WTC11 (cell line): ENCODE results near the gene GPR75. TPM values are rescaled to one million over a fixed set of nuclear protein-coding genes. Genes with fewer than 3 reads are reported as not detected.
A peak's percentile ranks its signal among the peaks of the same experiment; 100 is the strongest.
"Not testable (repeated sequence)": the region's sequence is repeated elsewhere in the genome, so short reads cannot be mapped to it uniquely, and the experiment has no call there.

Experiments
- ATAC-seq: fragments of 200-7000 bp; cut with Tn5 transposase; 2 replicates; pipeline ENCODE4 v1.10.0; 2021; ENCODE audit warnings: mild to moderate bottlenecking, moderate library complexity
- CTCF ChIA-PET: fragments of 300-600 bp; sonication (Branson Sonifier 250); formaldehyde crosslinking; loops from one replicate; lab custom pipeline; 2021; ENCODE audit warnings: antibody characterized with exemption; lab: Charles Lee
- POLR2A ChIA-PET: fragments of 350-600 bp; sonication (Branson Sonifier 250); formaldehyde crosslinking; loops from one replicate; lab custom pipeline; 2021; ENCODE audit warnings: antibody characterized with exemption; lab: Charles Lee
- DNase-seq: peaks from one replicate; pipeline ENCODE4 v3.0.0; 2021; ENCODE audit warnings: low spot score
- H3K27ac Mint-ChIP-seq: 2 replicates; pipeline ENCODE4 v1.8.0; 2021; ENCODE audit warnings: mixed read lengths
- H3K27me3 Mint-ChIP-seq: 2 replicates; pipeline ENCODE4 v1.8.0; 2021; ENCODE audit warnings: low read depth, mild to moderate bottlenecking, moderate library complexity, mixed read lengths
- H3K36me3 Mint-ChIP-seq: 2 replicates; pipeline ENCODE4 v1.8.0; 2021; ENCODE audit warnings: mixed read lengths
- H3K4me1 Mint-ChIP-seq: 2 replicates; pipeline ENCODE4 v1.8.0; 2022; ENCODE audit warnings: mixed read lengths
- H3K4me3 Mint-ChIP-seq: 2 replicates; pipeline ENCODE4 v1.8.0; 2021; ENCODE audit warnings: mild to moderate bottlenecking, moderate library complexity, mixed read lengths
- H3K9me3 Mint-ChIP-seq: 2 replicates; pipeline ENCODE4 v1.8.0; 2021; ENCODE audit warnings: mixed read lengths
- E2F4 ChIP-seq: sonication (generic); formaldehyde crosslinking; IDR thresholded peaks from 2 replicates; pipeline ENCODE4 v1.8.1; 2022; ENCODE audit warnings: low read depth, mild to moderate bottlenecking, moderate library complexity, missing genetic modification reagents, borderline replicate concordance
- ELF4 ChIP-seq: sonication (generic); formaldehyde crosslinking; IDR thresholded peaks from 2 replicates; pipeline ENCODE4 v1.8.1; 2022; ENCODE audit warnings: low read depth, mild to moderate bottlenecking, moderate library complexity, missing genetic modification reagents
- FOXK1 ChIP-seq: sonication (generic); formaldehyde crosslinking; IDR thresholded peaks from 2 replicates; pipeline ENCODE4 v1.8.0; 2022; ENCODE audit warnings: mild to moderate bottlenecking, moderate library complexity, missing genetic modification reagents
- GABPB1 ChIP-seq: sonication (generic); formaldehyde crosslinking; IDR thresholded peaks from 2 replicates; pipeline ENCODE4 v1.8.1; 2023; ENCODE audit warnings: mild to moderate bottlenecking, missing genetic modification reagents
- GTF2I ChIP-seq: fragments of 250-450 bp; sonication (Bioruptor Pico); conservative IDR thresholded peaks from 2 replicates; pipeline ENCODE4 v1.4.0; 2021; ENCODE audit warnings: mild to moderate bottlenecking
- IRF2 ChIP-seq: sonication (generic); formaldehyde crosslinking; IDR thresholded peaks from 2 replicates; pipeline ENCODE4 v1.8.0; 2022; ENCODE audit warnings: low read depth, missing genetic modification reagents, borderline replicate concordance
- JAZF1 ChIP-seq: fragments of 250-450 bp; sonication (Bioruptor Pico); IDR thresholded peaks from 2 replicates; pipeline ENCODE4 v1.9.0; 2021; ENCODE audit warnings: moderate library complexity, mild to moderate bottlenecking, inconsistent platforms
- MXD4 ChIP-seq: fragments of 250-450 bp; sonication (Bioruptor Pico); IDR thresholded peaks from 2 replicates; pipeline ENCODE4 v1.8.0; 2021; ENCODE audit warnings: mild to moderate bottlenecking, moderate library complexity, borderline replicate concordance
- NR3C1 ChIP-seq: sonication (generic); formaldehyde crosslinking; conservative IDR thresholded peaks from 2 replicates; pipeline ENCODE4 v1.8.1; 2023; ENCODE audit warnings: low read depth, mild to moderate bottlenecking, missing genetic modification reagents
- SMAD4 ChIP-seq: sonication (generic); formaldehyde crosslinking; IDR thresholded peaks from 2 replicates; pipeline ENCODE4 v1.8.0; 2022; ENCODE audit warnings: mild to moderate bottlenecking, missing genetic modification reagents
- SP1 ChIP-seq: sonication (generic); formaldehyde crosslinking; conservative IDR thresholded peaks from 2 replicates; pipeline ENCODE4 v1.8.1; 2022; ENCODE audit warnings: missing genetic modification reagents
- ZNF121 ChIP-seq: sonication (generic); formaldehyde crosslinking; IDR thresholded peaks from 2 replicates; pipeline ENCODE4 v1.8.0; 2023; ENCODE audit warnings: missing genetic modification reagents
- ZNF416 ChIP-seq: fragments of 250-450 bp; sonication (Bioruptor Pico); IDR thresholded peaks from 2 replicates; pipeline ENCODE4 v1.9.0; 2021; ENCODE audit warnings: mild to moderate bottlenecking, inconsistent platforms
- ZNF671 ChIP-seq: fragments of 250-450 bp; sonication (Bioruptor Pico); IDR thresholded peaks from 2 replicates; pipeline ENCODE4 v1.8.0; 2021; ENCODE audit warnings: mild to moderate bottlenecking
- total RNA-seq: library from RNA; stranded (reverse); gene quantifications from 3 replicates; pipeline ENCODE4 v1.2.3, GENCODE V29; 2021
- TF ChIP-seq, protein P1 (sequence below): fragments of 250-450 bp; sonication (Bioruptor Pico); IDR thresholded peaks from 2 replicates; pipeline ENCODE4 v1.8.0; 2021; ENCODE audit warnings: mild to moderate bottlenecking
- TF ChIP-seq, protein P2 (sequence below): sonication (generic); formaldehyde crosslinking; conservative IDR thresholded peaks from 2 replicates; pipeline ENCODE4 v1.8.1; 2022; ENCODE audit warnings: mild to moderate bottlenecking, missing genetic modification reagents

Gene GPR75
- total RNA-seq, 1 experiment from 2014 or later = 2.2 TPM

DNA sequence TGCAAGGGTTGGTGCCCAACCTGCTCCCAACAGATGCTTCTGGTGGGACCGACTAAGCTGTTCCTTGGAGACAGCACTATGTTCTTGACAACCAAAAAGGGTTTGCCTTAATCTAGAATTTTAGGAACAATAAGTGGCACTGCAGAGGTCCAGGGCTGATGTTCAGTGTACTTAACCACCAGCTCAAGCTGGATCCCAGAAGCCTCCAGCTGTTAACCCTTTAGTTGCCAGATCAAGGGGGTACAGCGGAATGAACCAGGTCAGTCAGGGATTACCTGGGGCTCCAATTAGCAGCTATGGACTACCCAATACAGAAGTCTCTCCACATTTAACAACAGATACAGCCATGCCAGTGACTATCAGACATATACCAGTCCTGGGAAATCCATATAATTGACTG lies 3.5 kb downstream of the GPR75 start (continued):
- no peak for TF ChIP-seq SMAD4 (CRISPR knock-in tag)
- TF ChIP-seq, protein P1, sequence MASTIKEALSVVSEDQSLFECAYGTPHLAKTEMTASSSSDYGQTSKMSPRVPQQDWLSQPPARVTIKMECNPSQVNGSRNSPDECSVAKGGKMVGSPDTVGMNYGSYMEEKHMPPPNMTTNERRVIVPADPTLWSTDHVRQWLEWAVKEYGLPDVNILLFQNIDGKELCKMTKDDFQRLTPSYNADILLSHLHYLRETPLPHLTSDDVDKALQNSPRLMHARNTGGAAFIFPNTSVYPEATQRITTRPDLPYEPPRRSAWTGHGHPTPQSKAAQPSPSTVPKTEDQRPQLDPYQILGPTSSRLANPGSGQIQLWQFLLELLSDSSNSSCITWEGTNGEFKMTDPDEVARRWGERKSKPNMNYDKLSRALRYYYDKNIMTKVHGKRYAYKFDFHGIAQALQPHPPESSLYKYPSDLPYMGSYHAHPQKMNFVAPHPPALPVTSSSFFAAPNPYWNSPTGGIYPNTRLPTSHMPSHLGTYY = no peak
- no peak for TF ChIP-seq ELF4
- no peak for TF ChIP-seq FOXK1 (CRISPR knock-in tag)
- TF ChIP-seq NR3C1 (CRISPR knock-in tag) = no peak
- TF ChIP-seq ZNF671 (CRISPR knock-in tag) = no peak
- TF ChIP-seq, protein P2, sequence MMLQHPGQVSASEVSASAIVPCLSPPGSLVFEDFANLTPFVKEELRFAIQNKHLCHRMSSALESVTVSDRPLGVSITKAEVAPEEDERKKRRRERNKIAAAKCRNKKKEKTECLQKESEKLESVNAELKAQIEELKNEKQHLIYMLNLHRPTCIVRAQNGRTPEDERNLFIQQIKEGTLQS (CRISPR knock-in tag) = no peak
- no peak for TF ChIP-seq JAZF1
- TF ChIP-seq GTF2I (CRISPR knock-in tag) = no peak
- TF ChIP-seq, all 79 proteins: peak for 0

GRCh38 chr2:53854678-53855077 lies 5.1 kb downstream of the GPR75 start:
- CTCF ChIA-PET = no interaction called here
- TF ChIP-seq FOXK1 (CRISPR knock-in tag) (no peak), SP1 (CRISPR knock-in tag) (no peak), IRF2 (CRISPR knock-in tag) (no peak), MXD4 (CRISPR knock-in tag) (no peak), ZNF416 (CRISPR knock-in tag) (no peak)
- Mint-ChIP-seq H3K27me3 (no peaks in the 10 kb centered on the region), H3K4me3 (no peak overlapping the region), H3K27ac (no peak overlapping the region), H3K4me1 (peaks cover 12% of the 10 kb centered on the region), H3K36me3 (peaks cover 6% of the 10 kb centered on the region; the same call in 1 of the 2 replicates), H3K9me3 (no peaks in the 10 kb centered on the region)
- ATAC-seq = no peak
- POLR2A ChIA-PET = interaction anchor here (0.6 kb wide), 1 partner anchor 246 kb away, joined by 5 read pairs; no protein-coding TSS in a partner anchor
- DNase-seq = no peak

- H3K27ac Mint-ChIP-seq = no peak overlapping the region
- H3K4me3 Mint-ChIP-seq = no peak overlapping the region
- H3K36me3 Mint-ChIP-seq = peaks cover 6% of the 10 kb centered on the region; the same call in 1 of the 2 replicates
- ATAC-seq (no peak), DNase-seq (no peak)
- no peaks in the 10 kb centered on the region for H3K9me3 Mint-ChIP-seq
- CTCF ChIA-PET = no interaction called here
- POLR2A ChIA-PET = interaction anchor here (0.7 kb wide), 1 partner anchor 163 kb away, joined by 4 read pairs; no protein-coding TSS in a partner anchor
- TF ChIP-seq ZNF121 = 0 out of 2 replicates have a peak, but pooled peaks have one; percentile 20
- TF ChIP-seq MXD4 (CRISPR knock-in tag) = no peak
- TF ChIP-seq E2F4 (CRISPR knock-in tag) = no peak
- 0 out of 2 replicates have a peak, but pooled peaks cover 2% of the 10 kb centered on the region for H3K4me1 Mint-ChIP-seq
- H3K27me3 Mint-ChIP-seq = no peaks in the 10 kb centered on the region
These were observed 7.2 kb downstream of the GPR75 start for GRCh38 chr2:53852532-53852931.

DNA sequence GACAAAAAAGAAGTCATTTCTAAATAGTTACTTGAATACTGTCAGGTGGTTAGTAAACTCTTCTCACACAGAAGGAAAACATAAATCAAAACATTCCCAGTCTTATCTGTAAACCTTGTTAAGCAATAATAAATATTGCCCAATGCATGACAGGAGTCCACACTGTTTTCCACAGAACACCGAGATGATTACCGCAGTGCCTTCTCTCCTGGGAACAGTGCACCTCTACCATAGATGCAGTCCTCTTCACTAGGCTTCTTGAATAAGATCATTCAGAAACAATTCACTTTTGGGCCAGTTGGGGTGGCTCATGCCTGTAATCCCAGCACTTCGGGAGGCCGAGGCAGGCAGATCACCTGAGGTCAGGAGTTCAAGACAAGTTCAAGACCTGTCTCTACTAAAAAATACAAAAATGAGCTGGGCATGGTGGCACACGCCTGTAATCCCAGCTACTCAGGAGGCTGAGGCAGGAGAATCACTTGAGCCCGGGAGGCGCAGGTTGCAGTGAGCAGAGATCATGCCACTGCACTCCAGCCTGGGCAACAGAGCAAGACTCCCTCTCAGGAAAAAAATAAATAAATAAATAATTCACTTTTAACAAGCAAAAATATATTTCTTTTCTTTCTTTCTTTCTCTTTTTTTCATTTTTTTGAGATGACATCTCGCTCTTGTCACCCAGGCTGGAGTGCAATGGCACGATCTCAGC lies 8.6 kb downstream of the GPR75 start:
- H3K4me1 Mint-ChIP-seq, CTCF ChIA-PET, POLR2A ChIA-PET, H3K36me3 Mint-ChIP-seq, H3K9me3 Mint-ChIP-seq, H3K27me3 Mint-ChIP-seq, DNase-seq, H3K27ac Mint-ChIP-seq, ATAC-seq, H3K4me3 Mint-ChIP-seq: not testable (repeated sequence)
- TF ChIP-seq GABPB1 (CRISPR knock-in tag) = peak; percentile 73; the same call in 1 of the 2 replicates
